Lung microvascular endothelial cell (primary cell): Measurements from ENCODE around the gene TCF19. TPM values are rescaled to one million over a fixed set of nuclear protein-coding genes. Genes with fewer than 3 reads are reported as not detected.

Source experiments
- DNase-seq, 2 donors: peaks; one replicate each; pipeline versions ENCODE4 v3.0.0 to v3.0.0-alpha.2; 2010; ENCODE audit warnings: low read depth in 2 of 2
- total RNA-seq: library from RNA; depleted of rRNA; stranded (reverse); fragments of >200 nt; gene quantifications from 2 replicates; pipeline ENCODE4 v1.2.1, GENCODE V29; 2014

The TCF19 gene, protein sequence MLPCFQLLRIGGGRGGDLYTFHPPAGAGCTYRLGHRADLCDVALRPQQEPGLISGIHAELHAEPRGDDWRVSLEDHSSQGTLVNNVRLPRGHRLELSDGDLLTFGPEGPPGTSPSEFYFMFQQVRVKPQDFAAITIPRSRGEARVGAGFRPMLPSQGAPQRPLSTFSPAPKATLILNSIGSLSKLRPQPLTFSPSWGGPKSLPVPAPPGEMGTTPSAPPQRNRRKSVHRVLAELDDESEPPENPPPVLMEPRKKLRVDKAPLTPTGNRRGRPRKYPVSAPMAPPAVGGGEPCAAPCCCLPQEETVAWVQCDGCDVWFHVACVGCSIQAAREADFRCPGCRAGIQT
- total RNA-seq: 6.3 and 12.0 TPM in 2 replicates

DNA sequence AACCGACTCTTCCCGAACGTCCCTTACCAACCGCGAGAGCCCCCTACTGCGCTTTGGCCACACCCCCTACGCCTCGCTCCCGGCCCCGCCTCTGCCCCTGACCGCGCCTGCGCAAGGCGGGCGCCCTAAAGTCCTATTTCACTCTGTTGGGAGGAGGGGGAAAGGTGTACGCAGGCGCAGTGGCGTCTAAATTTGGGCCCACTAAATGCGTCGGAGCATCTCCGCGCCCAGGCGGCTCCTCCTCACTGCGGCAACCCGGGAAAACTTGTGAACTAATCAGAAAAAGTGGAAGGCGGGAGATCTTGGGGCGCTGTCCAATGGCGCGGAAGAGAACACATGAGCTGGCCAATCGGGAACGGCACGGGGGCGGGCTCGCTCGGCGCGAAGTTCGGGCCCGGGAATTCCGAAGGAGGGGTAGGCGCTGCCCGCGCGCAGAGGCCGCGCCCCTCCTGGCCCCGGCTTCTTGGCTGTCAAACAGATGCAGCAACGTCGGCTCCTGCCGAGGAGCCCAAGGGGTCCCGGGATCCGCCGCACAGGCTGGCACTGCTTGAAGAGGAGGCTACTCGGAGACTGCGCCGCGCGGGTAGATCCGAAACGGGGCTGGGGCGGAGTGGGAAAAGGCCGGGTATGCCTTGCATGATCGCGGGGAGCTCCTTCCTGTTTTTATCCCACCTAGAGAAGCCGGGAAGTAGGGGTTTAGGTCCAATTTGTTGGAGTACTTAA, at the start of gene TCF19:
Gene TCF19 (plus strand): TSS at position 450 of the 723 bp plus-strand sequence. CDS start 881 bp downstream, outside the sequence.
- peak; percentile 99 for DNase-seq

DNA sequence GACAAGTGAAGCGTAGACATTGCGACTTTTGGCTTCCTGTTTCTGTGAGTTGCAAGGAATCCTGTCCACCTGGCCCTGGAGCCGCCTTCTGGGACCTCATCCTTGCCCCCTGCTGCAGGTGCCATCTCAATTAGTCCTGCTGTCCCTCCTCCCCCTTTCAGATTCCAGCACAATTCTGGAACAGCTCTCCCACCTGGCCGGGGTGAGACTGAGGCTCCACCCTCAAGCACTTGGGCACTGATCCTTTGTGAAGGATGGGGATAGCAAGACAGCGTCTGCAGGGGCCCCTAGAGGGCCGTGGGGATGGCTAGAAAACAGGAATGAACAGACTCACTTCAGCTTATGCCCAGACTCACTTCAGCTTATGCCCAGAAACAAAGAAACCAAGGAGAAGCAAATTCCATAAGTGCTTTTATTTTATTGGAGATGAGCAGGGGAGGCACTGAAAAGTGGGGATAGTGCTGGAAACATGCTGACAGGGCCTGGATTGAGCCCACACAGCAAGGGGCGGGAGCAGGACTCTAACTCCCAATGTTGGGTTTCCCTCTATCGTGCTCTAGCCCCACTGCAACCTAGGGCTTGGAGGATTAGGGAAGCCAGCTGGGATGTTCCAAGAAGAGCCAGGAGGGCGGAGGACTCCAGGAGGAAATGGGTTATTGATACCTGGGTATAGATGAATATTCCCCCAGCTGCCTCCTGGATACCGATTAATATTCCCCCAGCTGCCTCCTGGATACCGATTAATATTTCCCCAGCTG, 47.4 kb upstream of the TCF19 start:
- DNase-seq: no peak

DNA sequence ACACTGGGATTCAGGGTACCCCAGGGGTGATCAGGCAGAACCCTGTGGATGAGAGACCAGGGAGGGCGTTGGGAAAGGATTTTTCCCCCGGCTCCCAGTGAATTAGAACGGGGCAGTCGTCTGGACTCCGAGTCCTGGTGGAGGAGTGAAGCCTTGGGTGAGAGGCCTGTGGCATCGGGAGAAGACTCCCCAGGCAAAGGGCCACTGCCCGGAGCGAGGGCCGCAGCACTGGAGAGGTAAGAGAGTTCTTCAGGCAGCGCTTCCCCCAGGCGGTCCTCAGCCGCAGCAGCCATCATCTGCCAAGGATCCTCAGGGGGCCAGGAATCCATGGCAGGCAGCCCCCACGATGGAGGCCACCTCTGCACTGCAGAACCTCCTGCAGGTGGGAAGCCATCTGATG, 46.7 kb upstream of the TCF19 start:
- DNase-seq: no peak

DNA sequence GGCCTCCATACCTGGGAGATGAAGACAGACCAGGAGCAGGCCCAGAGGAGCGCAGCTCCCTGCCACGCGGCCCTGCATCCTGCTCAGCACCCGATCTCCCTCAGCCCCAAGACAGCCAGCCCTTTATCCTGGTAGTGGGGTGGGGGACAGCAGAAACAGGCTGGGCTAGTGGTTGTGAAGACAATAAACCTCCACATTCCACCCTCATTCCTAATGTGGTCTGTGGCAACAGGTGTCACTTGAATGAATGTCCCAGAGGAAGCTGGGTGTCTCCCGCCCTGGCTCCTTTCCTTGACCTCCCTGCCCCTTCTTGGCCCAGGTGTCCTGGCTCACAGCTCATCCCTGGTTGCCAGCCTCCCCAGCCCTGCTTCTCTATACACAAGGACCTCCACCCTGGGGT, 45.9 kb upstream of the TCF19 start, which contains the start of gene C6orf15:
Gene C6orf15 (minus strand): TSS at position 98 of the 400 bp plus-strand sequence. CDS start 20 bp downstream, at position 78.
- no peak for DNase-seq

DNA sequence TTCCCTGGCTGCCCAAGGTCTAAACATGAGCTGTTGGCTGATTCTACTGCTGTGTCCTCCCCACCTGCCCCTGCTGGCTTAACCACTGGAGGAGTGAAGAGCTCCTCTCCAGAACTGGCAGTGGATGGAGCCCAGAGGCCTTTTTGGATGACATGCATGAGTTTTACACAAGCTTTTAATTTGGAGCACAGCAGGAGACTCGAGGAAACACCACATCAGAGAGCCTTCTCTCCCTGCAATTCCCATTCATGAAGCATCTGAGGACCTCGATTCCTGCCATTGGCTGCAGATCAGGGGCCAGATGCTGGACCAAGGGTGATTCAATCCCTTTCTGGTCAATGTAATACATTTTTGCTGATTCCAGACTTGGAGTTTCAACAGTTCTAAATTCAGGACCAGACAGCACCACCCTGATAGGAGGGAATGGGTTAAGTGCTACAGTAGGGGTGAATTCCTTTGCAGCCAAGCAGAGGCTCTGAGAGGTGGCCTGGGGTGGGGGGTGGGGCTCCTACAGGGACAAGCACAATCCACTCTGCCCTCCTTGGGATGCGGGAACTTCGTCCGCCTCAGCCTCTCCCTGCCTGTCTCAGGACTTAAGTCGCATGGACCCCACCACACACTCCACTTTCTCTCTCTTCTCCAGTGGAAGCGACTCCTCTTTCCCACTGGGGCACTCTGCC, 44.4 kb upstream of the TCF19 start:
- no peak for DNase-seq

DNA sequence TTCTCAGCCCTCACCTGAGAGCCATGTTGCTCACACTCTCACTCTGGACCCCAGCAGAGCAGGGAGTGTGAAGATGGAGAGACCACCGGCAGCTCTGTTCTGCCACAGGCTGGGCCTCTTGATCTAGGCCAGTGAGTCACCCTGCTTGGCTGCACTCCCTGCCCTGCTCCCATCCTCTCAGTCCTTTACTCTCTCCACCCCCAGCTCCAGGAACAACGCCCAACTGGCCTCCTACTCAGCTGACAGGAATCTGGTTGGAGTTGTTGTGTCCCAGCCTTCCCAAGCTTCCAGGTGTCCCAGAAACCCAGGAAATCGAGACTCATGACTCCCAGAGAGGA, 43.9 kb upstream of the TCF19 start, which contains the start of gene PSORS1C1:
Gene PSORS1C1 (plus strand): TSS at position 260 of the 338 bp plus-strand sequence. CDS start 14,833 bp downstream, outside the sequence.
- DNase-seq: peak; percentile 75 to 90

DNA sequence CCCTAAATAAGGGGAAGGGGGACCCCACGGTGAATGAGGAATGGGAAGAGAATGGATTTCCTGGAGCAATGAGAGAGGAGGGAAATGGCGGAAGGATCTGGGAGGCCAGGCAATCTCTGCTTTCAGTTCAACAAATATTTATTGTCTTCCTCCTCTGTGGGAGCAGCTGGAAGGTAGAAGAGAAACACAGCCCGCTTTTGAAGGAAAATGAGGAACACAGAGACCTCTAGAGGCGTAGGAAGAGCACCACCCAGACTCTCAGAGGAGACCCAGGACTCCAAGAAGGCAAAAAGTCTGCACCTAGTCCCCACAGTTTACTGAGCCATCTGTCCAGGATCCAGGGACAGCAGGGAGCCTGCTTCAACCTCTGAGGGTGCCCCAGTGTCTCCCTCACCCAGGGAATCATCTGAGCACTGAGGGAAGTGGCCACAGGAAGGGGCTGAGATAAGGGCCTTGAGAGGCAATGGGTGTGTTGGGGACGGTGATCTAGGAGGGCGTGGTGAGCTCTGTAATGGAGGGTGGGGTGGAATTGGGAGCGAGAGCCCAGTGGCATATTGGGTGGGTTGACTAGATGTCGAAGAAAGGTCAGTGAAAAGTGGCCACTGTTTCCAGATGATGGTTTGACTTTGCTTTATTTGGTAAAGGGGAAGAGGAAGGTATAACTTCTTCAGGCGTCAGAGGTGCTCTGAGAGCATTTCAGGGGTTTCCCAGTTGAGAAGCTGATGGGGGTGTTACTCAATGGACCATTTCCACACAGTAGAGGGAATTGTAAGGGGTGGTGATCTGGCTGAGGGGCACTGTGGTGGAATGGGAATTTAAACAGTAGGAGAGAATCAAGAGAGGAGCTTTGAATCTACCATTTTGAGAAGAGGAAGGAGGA, 43.2 kb upstream of the TCF19 start:
- peak; percentile 57 to 78 for DNase-seq

DNA sequence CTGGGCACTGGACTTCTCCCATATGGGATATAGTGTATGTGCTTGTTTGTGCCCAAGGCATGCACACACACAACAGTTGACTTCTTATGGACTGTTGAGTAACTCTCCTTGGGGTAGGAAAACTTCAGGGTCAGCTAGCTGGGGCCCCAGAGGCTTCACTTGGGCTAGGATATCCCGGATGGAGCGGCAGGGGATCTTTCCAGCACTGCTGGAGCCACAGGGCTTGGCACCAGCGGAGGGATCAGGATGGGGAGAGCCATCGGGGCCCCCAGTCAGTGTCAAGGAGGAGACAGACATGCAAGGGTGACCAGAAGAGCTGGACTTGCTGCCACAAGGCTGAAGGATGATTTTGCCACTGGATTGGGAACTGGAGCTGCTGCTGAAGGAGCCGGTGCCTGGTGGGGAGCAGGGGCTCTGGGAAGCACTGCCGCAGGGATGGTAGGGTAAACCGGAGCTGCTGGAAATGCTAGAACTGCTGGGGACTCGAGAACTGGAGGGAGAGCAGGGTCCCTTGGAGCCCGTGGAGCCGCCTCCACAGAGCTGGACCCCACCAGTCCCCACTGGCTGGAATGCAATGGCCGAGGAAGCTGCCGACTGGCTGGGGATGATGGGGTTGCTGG, 42.3 kb upstream of the TCF19 start:
- DNase-seq: no peak

DNA sequence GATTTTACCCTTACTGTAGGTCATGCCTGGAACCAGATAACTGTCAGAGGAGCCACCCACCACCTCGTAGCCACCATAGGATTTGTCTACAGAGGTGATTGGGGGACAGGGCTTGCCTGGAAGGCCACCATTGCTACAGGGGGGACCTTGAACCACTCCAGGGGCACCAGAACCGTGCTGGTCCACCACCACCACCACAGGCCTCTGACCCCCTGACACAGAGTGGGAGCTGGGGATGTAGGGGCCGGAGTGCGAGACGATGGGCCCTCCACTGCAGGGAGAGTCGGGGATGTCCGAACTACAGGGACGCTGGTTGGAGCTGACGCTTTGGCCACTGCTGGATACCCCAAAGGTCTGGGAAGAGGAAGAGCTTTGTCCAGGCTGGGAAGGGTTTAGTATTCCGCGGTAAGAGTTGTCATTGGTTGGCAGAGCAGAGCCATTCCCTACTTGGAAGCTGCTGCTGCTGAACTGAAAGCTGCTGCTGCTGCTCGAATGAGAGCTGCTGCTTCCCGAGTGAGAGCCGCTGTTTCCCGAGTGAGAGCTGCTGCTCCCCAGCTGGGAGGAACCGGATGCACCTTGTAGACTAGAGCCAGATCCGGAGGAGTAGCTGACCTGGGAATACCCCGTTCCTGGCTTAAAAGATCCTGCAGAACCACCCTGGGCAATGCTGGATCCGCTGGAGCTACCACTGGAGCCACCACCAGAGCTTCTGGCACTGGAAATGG, 41.6 kb upstream of the TCF19 start:
- peak; percentile 65 to 92 for DNase-seq

DNA sequence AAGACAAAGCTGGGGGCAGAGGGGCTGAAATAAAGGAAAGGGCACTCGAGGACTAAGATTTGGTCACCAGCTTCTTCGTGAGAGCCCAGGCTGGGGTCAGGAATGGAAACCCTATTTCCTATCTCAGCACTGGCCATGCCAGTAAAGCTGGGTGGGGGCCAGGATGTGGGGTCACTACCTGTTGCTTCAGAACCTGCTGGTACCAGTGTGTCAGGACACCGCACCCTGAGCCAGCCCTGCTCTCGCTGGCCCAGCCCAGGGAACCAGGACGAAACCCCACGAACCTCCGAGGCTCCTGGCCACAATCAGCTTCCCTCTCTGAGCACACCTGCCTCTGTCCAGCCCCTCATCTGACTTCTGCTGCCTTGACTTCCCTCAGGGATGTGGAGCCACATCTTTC, 40.2 kb upstream of the TCF19 start:
- no peak for DNase-seq

DNA sequence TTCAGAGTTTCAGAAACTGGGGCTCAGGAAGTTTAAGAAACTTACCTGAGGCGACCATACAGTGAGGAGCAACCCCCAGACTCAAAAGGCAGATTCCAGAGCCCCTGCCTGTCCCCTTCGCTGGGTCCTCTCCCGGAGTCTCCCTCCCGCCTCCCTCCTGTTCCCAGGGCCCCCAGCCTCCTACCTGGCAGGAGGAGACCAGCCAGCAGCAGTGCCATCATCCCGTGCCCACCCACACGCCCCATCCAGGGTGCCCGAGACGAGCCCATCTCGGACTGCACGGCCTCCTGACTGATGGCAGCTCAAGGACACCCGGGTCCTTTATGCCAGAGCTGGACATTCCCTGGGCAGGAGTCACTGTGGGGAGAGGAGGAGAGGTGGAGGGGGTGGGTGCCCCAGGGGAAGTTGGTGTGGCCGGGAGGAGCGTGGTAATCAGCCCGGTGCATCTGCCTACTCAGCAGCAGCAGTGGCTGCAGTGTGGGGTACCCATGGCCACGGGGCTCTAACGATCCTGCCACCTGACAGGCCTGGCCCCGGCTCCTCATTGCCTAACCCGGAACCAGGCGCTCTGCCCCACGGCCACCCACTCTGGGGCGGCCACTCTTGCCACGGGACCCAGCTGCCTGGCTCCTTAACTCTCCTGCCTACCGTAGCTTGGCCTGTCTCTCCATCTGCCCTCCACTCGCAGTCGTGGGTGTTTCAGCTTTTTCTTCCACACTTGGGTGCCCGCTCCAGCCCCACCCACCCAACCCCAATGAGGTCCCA, 38.1 kb upstream of the TCF19 start, which contains the start of gene CDSN:
Gene CDSN (minus strand): TSS at position 296 of the 765 bp plus-strand sequence. CDS start 27 bp downstream, at position 269.
- DNase-seq: no peak

DNA sequence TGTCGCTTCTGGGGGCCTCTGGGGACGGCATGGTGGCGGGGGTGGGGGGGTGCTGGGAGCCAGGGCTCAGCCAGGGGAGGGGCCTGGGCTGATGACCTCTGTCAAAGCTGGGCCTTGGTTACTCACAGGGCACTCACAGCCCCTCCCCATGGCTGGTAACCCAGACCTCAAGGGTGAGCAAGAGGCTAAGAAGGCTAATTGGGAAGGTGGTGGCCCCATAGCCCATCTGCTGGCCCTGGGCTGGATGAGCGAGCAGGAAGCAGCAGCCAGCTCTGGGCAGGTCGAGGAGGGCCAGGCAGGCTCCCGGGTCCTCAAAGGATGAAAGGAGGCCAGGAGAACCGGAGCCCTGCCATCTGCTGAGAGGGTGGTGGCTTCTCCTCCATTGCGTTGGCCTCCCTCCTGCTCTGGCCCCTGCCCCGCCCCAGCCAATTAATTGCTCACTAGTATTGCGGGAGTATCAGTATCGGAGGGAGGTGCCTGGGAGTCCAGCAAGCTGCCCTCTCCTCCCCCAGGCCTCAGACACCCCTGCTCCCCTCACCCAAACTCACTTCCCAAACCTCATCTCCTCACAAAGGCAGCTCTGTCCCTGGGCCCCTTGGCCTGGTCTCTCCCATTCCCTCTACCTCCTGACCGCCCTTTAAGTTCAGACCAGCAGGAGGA, 37.1 kb upstream of the TCF19 start:
- no peak for DNase-seq

DNA sequence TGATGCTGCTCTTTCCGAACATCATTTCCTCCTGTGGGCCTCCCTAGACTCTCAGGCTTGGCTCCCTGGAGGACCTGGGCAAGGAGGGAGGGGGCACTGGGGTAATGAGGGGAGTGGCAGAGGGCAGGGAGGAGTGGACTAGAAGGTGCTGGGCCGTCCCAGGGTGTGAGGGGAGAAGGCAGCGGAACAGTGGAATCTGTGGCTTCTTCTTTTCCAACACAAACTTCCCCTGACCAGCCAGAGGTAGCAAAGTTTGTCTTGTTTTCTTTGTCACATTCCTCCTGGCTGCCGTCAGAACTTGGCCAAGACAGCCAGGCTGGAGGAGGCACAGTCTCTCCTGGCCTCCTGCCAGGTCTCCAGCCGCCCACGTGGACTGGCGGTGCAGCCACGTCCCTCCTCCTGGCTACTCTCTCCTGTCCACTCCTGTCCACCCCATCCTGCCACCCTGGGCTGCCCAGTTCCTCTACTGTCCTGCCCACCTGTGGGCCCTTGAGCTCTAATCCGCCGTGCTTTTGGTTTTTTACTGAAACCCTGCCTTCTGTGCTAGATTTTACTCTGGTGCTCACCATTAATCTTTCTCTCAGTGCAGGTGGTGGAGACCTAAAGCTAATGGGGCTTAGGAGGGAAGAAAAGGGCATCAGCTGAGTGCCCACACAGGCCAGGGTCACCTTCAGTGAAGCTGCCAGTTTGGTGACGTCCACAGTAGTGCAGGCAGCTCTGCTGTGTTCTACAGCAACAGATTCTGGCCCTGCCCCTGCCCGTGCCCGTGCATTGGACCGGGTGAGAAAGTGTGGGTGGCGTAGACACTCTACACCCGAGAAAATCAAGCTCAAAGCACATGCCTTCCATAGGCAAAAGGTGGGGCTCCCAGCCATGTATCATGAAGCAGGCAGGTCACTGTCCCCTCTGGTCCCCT, 35.3 kb upstream of the TCF19 start:
- peak in 1 of 2 donors; percentile 86 for DNase-seq

DNA sequence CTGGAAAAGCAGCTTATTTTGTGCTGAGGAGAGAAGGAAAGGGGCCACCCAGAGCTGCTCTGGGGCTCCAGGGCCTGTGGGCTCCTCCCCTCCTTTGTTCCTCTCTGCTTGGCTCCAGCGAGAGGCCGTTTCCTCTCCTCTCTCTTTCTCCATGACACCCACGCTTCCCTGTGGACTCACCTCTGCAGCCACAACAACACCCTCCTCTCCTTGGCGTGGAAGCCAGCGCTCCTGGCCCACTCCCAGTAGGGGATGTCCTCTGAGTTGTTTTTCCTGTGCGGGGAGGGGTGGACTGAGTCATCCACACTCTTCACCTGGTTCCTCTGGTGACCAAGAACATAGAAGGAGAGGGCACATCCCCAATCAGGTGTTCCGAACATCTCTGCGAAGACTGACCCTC, 33.2 kb upstream of the TCF19 start:
- DNase-seq: peak; percentile 67 to 76

DNA sequence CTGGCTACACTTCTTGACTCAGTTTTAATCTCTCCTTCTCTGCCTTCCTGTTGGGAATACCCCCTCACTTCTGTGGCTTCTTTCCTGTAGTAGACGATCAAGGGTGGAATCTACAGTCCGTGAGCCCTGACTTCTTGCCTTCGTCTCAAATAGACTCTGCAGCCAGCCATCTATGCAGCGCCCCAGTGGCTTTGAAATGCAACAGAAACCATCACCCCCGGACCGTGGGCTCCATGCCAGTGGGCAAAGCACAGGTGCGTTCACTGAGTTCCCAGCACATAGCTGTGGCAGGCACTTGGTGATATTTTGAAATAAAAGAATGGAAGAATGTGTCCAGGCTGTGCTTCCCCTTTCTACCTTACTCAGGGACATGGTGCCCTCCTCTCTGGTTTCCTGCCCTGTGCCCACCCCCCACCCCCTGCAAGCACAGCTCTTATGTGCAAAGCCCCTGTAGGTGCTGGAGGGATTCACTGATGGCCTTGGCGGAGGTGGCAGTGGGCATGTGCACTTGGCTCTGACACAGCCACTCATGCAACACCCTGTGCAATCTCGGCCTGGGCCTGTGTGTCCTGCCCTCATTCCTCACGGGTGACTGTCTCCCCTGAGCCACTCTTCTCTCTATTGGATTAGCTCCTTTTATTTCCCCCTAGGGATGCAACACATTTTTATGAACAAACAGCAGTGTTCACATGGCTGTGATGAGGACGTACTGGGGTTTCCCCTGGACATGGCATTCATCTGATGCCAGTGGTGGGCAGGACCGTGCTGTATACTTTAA, 32.6 kb upstream of the TCF19 start:
- DNase-seq: peak in 1 of 2 donors; percentile 28
